HL-60/S4 treated with retinoic acid at 250 ng/mL for 4 days and 3 days (cell line): ENCODE data around the gene PRDM12.

ENCODE experiments used
- in situ Hi-C: fragments of 300-500 bp; cut with MboI; formaldehyde crosslinking; loops from 2 replicates; pipeline ENCODE4 v1.7.0; 2022; ENCODE audit warnings: low sequenced_read_pairs

Gene PRDM12

DNA sequence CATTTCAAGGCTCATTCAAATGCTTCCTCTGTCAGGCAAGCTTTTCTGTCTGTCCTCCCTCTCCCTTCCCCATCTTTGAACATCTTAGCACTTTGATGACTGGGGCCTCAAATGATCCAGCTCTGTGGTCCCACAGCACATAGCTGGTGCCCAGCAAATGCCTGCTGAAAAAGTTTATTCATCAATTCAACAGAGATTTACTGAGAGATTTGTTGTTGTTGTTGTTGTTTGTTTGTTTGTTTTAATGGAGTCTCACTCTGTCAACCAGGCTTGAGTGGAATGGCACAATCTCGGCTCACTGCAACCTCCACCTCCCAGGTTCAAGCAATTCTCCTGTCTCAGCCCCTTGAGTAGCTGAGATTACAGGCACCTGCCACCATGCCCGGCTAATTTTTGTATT lies 23.2 kb downstream of the PRDM12 start:
- in situ Hi-C loops: loop anchor here (25.0 kb wide), 2 partner anchors 225 to 575 kb away; no protein-coding TSS in a partner anchor

- in situ Hi-C loops: loop anchor here (25.0 kb wide), 2 partner anchors 226 to 576 kb away; no protein-coding TSS in a partner anchor
Observed at GRCh38 chr9:130688072-130688471, 23.7 kb downstream of the PRDM12 start.

DNA sequence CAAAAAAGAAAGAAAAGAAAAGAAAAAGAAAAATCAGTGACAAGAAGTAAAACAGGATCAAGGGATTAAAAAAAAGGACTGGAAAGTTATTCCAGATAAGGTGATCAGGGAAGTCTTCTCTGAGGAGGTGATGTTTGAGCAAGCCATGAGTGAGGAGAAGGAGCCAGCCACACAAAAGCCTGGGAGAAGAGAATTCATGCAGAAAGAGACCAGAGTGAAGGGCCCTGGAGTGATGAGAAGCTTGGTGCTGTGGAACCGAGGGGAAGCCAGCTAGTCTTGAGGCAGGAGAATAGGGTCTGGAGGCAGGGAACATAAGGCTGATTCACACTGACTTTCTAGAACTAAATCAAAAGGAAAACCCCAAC lies 25.2 kb downstream of the PRDM12 start:
- in situ Hi-C loops: loop anchor here (25.0 kb wide), 2 partner anchors 227 to 577 kb away; no protein-coding TSS in a partner anchor

DNA sequence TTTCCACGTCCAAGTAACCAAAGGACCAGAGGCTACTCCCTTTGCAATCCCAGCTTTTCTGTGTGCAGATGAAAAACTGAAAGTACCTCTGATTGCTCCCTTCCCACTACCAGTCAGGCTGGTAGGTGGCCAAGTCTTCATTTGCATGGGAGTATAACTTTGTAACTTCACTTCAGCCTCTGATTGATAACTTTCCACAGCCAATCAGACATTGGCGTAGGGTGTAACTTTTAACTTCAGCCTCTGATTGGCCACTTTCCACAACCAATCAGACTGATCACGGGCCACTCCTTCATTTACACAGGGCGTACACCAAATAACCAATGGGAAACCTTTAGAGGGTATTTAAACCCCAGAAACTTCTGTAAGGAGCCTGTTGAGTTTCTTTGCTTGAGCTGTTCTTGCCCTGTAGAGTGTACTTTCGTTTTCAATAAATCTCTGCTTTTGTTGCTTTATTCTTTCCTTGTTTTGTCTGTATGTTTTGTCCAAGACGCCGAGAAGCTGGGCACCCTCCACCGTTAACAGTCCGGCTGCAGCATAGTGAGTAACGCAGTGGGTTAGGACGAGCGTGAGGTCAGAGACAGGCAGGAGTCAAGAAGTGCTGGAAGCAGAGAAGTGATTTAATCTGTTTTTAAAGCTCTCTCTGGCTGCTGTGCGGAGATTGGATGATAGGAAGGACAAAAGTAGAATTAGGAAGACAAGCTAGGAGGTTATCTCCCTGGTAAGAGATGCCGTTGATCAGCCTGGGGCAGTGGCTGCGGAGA lies 25.7 kb downstream of the PRDM12 start:
- in situ Hi-C loops: loop anchor here (25.0 kb wide), 2 partner anchors 228 to 578 kb away; no protein-coding TSS in a partner anchor

DNA sequence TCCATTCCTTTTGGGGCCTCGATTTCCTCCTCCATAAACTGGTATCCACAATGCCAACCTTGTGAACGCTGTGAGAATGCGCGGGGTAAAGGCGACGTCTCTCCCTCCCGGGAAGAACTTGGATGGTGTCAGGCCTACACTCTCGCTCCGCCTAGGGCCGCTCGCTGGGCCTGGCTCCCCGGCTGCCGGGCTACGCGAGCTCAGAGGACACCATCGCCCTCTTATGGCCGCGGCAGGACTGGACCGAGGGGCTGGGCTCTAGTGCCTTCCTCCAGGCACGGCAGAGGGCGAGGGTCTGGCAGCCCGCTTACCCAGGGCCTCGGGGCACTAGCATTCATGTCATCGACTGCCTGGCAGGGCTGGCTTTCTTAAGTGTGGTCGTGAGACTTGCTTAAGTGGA lies 27.9 kb downstream of the PRDM12 start:
- in situ Hi-C loops: loop anchor here (25.0 kb wide), 2 partner anchors 230 to 580 kb away; no protein-coding TSS in a partner anchor

- in situ Hi-C loops: loop anchor here (25.0 kb wide), 2 partner anchors 231 to 581 kb away; no protein-coding TSS in a partner anchor
Observed at GRCh38 chr9:130693101-130693425, 28.7 kb downstream of the PRDM12 start.

DNA sequence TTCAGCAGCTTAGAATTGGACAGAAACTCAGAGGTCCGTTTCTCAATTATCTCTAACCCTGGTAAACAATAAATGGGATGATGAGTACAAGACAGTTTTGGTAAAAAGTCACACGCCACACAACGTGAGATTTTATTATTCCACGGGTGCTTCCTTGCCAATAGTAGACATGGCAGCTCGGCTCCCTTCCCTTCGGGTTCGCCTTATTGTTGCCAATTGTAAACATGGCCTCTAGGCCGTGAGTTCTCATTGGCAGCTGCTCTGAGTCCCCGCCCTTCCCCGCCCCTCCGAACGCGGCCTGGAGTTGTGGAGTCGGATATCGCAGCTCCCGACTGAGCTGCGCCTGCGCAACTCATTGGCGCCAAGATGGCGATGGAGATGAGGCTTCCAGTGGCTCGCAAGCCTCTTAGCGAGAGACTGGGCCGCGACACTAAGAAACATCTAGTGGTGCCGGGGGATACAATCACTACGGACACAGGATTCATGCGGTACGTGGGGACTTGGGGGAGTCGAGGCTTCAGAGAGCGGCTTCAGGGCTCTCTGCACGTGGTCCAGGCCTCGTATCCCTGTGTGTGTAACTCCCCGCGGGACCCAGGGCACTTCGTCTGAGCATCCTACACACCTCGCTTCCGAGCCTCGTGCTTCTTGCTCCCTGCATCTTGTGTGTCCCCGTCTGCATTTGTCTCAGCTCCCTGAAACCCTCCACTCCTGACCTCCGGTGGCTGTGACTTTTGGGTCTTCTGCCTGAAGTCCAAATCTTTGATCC lies 29.2 kb downstream of the PRDM12 start, which contains the start of gene EXOSC2:
Gene EXOSC2 (plus strand): TSS at position 355 of the 766 bp plus-strand sequence. CDS start 12 bp downstream, at position 367.
- in situ Hi-C loops: loop anchor here (25.0 kb wide), 2 partner anchors 231 to 581 kb away; no protein-coding TSS in a partner anchor

GRCh38 chr9:130694205-130694604 lies 29.8 kb downstream of the PRDM12 start:
- in situ Hi-C loops: loop anchor here (25.0 kb wide), 2 partner anchors 232 to 582 kb away; no protein-coding TSS in a partner anchor

GRCh38 chr9:130696139-130696650 lies 31.8 kb downstream of the PRDM12 start:
- in situ Hi-C loops: loop anchor here (25.0 kb wide), 2 partner anchors 234 to 584 kb away; no protein-coding TSS in a partner anchor

- in situ Hi-C loops: loop anchor here (25.0 kb wide), 2 partner anchors 235 to 585 kb away; no protein-coding TSS in a partner anchor
Observed at GRCh38 chr9:130696996-130697395, 32.6 kb downstream of the PRDM12 start.

GRCh38 chr9:130698514-130698913 lies 34.1 kb downstream of the PRDM12 start:
- in situ Hi-C loops: loop anchor here (25.0 kb wide), 2 partner anchors 236 to 586 kb away; no protein-coding TSS in a partner anchor

DNA sequence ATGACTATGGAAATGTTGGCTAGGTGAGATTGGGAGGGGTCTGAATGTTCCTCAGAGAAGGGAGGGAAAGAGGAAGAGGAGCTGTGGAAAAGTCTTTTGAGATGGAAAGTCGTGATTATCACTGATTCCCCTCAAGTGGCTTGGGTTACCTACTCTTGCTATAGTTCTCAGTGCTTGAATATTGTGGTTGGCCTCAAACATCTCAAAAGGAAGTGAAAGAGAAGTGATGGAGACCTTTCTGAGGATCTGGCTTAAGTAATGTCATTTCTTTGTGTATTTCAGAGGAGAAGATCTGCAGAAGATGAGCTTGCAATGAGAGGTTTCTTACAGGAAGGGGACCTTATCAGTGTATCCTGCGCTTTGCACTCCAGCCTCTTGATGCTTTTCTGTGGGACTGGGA lies 34.7 kb downstream of the PRDM12 start:
- in situ Hi-C loops: loop anchor here (25.0 kb wide), 2 partner anchors 237 to 587 kb away; no protein-coding TSS in a partner anchor

DNA sequence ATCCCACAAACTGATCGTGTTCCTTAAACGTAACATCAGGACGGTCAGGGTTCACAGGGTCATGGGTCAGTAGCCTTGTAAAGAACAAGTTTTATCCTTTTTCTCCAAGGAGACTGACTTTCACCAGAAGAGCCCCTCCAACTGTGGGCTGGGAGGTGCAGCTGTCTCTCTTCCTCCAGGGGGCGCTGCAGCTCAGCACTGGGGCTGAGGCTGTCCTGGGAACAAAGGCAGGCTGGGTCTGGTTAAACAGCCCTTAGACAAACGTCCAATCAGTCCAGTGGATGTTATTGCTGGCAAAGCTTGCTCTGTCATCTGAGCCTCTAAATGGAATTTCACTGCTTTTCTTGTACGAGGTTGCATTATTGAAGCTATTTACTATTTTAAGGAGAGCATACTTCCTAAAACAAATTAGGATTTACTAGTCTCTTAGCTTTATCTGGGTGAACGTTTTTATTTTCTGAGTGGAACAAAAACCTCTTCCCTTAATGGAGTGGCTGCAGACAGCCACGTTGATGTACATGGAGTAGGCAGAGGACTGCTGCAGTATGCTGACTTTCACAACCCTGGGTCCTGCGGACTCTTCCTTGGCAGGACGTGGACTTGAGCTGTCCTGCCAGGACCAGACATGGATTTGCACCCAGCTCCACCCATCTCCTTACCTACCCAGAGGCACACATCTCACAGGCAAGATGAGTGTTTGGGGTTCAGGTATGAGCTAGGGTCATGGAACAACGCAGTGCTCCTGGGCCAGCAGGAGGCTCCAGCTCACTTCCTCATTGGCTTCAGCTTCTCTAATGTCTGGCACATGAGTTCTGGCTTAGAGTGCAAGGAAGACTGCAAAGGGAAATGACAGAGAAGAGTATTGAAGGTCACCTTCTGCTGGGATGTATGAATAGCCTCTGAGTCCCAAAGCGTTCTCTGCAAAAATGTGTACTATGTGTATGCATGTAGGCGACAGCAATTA lies 36.9 kb downstream of the PRDM12 start:
- in situ Hi-C loops: loop anchor here (10.0 kb wide), 1 partner anchor 173 kb away; no protein-coding TSS in a partner anchor

DNA sequence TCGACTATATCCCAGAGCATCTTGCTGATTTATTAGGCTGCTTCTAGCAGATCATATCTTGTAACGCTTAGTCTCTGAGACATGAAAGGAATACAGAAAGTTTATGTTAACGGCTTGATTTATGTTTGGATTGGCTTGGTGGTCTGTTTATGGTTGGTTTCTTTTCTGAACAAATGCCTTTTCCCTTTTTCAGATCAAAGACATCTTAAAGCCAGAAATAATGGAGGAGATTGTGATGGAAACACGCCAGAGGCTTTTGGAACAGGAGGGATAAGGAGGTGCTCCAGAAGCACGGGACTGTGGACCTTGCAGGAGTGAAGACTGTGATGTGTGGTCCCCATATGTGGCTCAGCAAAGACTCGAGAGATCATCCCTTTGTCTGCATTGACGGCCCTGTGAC lies 39.1 kb downstream of the PRDM12 start:
- in situ Hi-C loops: loop anchor here (10.0 kb wide), 1 partner anchor 171 kb away; no protein-coding TSS in a partner anchor

DNA sequence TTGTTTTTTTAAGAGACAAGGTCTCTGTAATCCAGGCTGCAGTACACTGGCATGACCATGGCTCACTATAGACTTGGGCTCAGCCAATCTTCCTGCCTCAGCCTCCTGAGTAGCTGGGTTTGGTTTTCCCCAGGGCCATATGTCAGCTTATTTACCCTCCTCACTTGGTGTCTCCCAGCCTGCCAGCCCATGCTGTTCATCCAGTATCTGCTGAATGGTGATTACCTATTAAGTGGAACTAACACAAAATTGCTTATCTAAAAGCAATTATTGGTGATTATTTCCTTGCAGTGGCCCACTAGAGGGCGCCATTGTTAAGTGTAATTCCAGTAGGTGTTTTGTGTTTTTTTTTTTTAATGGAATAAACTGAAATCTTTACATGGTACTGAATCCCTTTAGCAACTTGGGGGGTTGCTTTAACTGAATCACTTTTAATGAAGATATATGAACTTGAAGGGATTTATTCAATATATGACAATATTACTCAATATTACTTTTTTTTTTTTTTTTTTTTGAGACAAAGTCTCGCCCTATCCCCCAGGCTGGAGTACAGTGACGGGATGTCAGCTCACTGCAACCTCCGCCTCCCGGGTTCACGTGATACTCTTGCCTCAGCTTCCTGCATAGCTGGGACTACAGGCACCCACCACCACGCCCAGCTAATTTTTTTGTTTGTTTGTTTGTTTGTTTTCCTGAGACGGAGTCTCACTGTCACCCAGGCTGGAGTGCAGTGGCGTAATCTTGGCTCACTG lies 43.0 kb downstream of the PRDM12 start:
- in situ Hi-C loops: loop anchor here (10.0 kb wide), 1 partner anchor 167 kb away; no protein-coding TSS in a partner anchor

GRCh38 chr9:130710822-130711352 lies 46.5 kb downstream of the PRDM12 start:
- in situ Hi-C loops: no loop called here

DNA sequence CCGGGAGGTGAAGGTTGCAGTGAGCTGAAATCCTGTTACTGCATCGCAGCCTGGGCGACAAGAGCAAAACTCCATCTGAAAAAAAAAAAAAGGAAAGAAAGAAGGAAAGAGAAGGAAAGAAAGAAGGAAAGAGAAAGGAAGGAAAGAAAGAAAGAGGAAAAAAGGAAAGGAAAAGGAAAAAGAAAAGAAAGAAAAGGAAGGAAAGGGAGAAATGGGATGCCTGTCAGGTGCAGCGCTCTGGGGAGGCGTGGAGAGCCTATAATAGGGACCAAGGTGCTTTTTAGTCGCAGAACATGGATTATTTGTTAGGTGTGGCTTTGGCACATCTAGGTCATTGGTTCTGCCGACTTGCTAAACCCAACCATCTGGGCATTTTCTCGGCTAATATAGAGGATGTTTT lies 47.1 kb downstream of the PRDM12 start:
- in situ Hi-C loops: no loop called here

GRCh38 chr9:130712564-130713285 lies 48.3 kb downstream of the PRDM12 start:
- in situ Hi-C loops: no loop called here
